Measurements from ENCODE around the gene CCR5AS.

The CCR5AS gene

GRCh38 chr3:46399098-46399497 is 7.8 kb downstream of the CCR5AS start:
- Histone ChIP-seq H3K27ac (no peak overlapping the region), H2AFZ (ENCODE audit: low read depth) (no peak overlapping the region), H3K4me1 (ENCODE audit: low read depth, poor library complexity, severe bottlenecking) (peaks cover 1% of the 10 kb centered on the region), H4K20me1 (ENCODE audit: insufficient read depth) (no peaks in the 10 kb centered on the region), H3K9ac (no peak overlapping the region), H3K36me3 (ENCODE audit: insufficient read depth) (no peaks in the 10 kb centered on the region), H3K27me3 (ENCODE audit: insufficient read depth, low read depth) (no peaks in the 10 kb centered on the region), H3K79me2 (ENCODE audit: insufficient read depth, low read depth) (no peaks in the 10 kb centered on the region), H3K4me2 (no peak overlapping the region), H3K4me3 (IDR thresholded peaks at IDR 0.05; ENCODE audit: insufficient read depth, low read depth, low read length) (no peak overlapping the region)
- no peak for TF ChIP-seq CTCF (conservative IDR thresholded peaks at IDR 0.05; ENCODE audit: low read depth, low read length)

- TF ChIP-seq CTCF (conservative IDR thresholded peaks at IDR 0.05; ENCODE audit: low read depth, low read length), result no peak
- Histone ChIP-seq H3K79me2 (ENCODE audit: insufficient read depth, low read depth) (no peaks in the 10 kb centered on the region), H3K27ac (no peak overlapping the region), H3K4me3 (IDR thresholded peaks at IDR 0.05; ENCODE audit: insufficient read depth, low read depth, low read length) (no peak overlapping the region), H3K4me1 (ENCODE audit: low read depth, poor library complexity, severe bottlenecking) (peaks cover 8% of the 10 kb centered on the region), H3K4me2 (no peak overlapping the region), H3K9ac (no peak overlapping the region), H3K27me3 (ENCODE audit: insufficient read depth, low read depth) (no peaks in the 10 kb centered on the region), H4K20me1 (ENCODE audit: insufficient read depth) (no peaks in the 10 kb centered on the region), H2AFZ (ENCODE audit: low read depth) (no peak overlapping the region), H3K36me3 (ENCODE audit: insufficient read depth) (no peaks in the 10 kb centered on the region)
Measured at GRCh38 chr3:46398186-46398955, 8.5 kb downstream of the CCR5AS start.

- no peak overlapping the region for H3K4me3 ChIP-seq (IDR thresholded peaks at IDR 0.05; ENCODE audit: insufficient read depth, low read depth, low read length)
- no peaks in the 10 kb centered on the region for H4K20me1 ChIP-seq (ENCODE audit: insufficient read depth)
- no peak overlapping the region for H2AFZ ChIP-seq (ENCODE audit: low read depth)
- no peak overlapping the region for H3K9ac ChIP-seq
- H3K27ac ChIP-seq, result no peak overlapping the region
- H3K4me1 ChIP-seq (ENCODE audit: low read depth, poor library complexity, severe bottlenecking), result peaks cover 15% of the 10 kb centered on the region
- no peak overlapping the region for H3K4me2 ChIP-seq
- no peak for TF ChIP-seq CTCF (conservative IDR thresholded peaks at IDR 0.05; ENCODE audit: low read depth, low read length)
- H3K79me2 ChIP-seq (ENCODE audit: insufficient read depth, low read depth), result no peaks in the 10 kb centered on the region
- no peaks in the 10 kb centered on the region for H3K27me3 ChIP-seq (ENCODE audit: insufficient read depth, low read depth)
- no peaks in the 10 kb centered on the region for H3K36me3 ChIP-seq (ENCODE audit: insufficient read depth)
Measured at GRCh38 chr3:46397111-46397510, 9.8 kb downstream of the CCR5AS start.

GRCh38 chr3:46395766-46396530 is 10.9 kb downstream of the CCR5AS start:
- H3K27me3 ChIP-seq (ENCODE audit: insufficient read depth, low read depth), result no peaks in the 10 kb centered on the region
- H4K20me1 ChIP-seq (ENCODE audit: insufficient read depth), result no peaks in the 10 kb centered on the region

More at GRCh38 chr3:46395766-46396530, 10.9 kb downstream of the CCR5AS start:
- H3K4me3 ChIP-seq (IDR thresholded peaks at IDR 0.05; ENCODE audit: insufficient read depth, low read depth, low read length), result no peak overlapping the region
- H2AFZ ChIP-seq (ENCODE audit: low read depth), result no peak overlapping the region
- H3K4me1 ChIP-seq (ENCODE audit: low read depth, poor library complexity, severe bottlenecking), result peaks cover 15% of the 10 kb centered on the region
- H3K36me3 ChIP-seq (ENCODE audit: insufficient read depth), result no peaks in the 10 kb centered on the region
- no peak overlapping the region for H3K27ac ChIP-seq
- H3K79me2 ChIP-seq (ENCODE audit: insufficient read depth, low read depth), result no peaks in the 10 kb centered on the region
- no peak overlapping the region for H3K9ac ChIP-seq
- TF ChIP-seq CTCF (conservative IDR thresholded peaks at IDR 0.05; ENCODE audit: low read depth, low read length), result no peak
- no peak overlapping the region for H3K4me2 ChIP-seq
